ENCODE data around the gene ENHO.

DNA sequence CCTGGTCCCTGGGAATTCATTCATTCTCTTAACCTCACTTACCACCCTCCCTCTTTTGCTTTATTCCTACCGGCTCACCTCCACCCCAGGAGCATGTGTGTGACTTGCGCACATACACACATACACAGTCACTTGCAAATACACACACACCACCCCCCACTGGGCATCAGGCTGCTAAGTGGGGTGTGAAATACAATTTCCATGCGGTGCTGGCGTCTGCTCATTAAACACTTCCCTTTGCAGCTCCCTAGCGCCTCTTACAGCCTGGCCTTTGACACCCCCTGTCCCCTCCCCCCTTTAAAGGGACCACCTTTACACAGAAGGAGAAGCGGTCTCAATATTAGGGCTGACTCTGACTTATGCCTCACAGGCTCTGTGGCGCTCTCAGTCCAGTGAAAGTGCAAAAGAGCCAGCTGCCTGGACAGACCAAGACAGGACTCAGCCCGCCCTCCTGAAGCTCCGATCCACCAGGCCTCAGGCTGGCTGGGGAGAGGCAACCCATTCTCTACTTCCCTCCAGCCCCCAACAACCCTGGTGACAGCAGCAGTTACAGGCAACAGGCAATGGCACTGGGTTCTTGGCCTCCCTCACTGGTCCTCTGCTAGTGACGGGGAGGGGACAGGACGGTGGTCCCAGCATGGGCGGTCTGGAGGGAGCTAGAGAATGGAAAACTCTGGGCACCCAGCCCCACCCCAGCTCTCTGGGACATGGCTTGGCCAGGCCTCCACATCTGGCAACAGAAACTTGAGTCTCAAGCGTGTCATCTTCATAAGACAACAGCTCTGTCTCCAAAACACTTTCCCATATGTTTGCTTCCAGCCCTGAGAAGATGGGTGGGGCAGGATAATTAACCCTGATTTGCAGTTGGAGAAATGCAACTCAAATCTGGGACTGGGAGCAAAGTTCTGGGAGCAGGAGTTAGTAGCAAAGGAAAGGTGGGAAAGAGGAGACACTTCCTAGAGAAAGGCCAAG lies 12.0 kb downstream of the ENHO start:
- TF ChIP-seq, protein P1, sequence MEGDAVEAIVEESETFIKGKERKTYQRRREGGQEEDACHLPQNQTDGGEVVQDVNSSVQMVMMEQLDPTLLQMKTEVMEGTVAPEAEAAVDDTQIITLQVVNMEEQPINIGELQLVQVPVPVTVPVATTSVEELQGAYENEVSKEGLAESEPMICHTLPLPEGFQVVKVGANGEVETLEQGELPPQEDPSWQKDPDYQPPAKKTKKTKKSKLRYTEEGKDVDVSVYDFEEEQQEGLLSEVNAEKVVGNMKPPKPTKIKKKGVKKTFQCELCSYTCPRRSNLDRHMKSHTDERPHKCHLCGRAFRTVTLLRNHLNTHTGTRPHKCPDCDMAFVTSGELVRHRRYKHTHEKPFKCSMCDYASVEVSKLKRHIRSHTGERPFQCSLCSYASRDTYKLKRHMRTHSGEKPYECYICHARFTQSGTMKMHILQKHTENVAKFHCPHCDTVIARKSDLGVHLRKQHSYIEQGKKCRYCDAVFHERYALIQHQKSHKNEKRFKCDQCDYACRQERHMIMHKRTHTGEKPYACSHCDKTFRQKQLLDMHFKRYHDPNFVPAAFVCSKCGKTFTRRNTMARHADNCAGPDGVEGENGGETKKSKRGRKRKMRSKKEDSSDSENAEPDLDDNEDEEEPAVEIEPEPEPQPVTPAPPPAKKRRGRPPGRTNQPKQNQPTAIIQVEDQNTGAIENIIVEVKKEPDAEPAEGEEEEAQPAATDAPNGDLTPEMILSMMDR (IDR thresholded peaks at IDR 0.05): no peak
- TF ChIP-seq POLR2A (IDR thresholded peaks at IDR 0.05): no peak

Data from adrenal gland (tissue), 5 donors.